Stimulated activated CD4-positive, alpha-beta T cell treated with anti-CD3 and anti-CD28 coated beads, Interleukin-2, amount 100 ng/mL, for 24 hours (primary cell): ENCODE data around the gene C11orf91.
"Not testable (repeated sequence)": the region's sequence is repeated elsewhere in the genome, so short reads cannot be mapped to it uniquely, and the experiment has no call there.

Experiments used
- DNase-seq, 2 donors: peaks; one replicate each; pipeline ENCODE4 v3.0.0-alpha.2; 2020

Gene C11orf91

DNA sequence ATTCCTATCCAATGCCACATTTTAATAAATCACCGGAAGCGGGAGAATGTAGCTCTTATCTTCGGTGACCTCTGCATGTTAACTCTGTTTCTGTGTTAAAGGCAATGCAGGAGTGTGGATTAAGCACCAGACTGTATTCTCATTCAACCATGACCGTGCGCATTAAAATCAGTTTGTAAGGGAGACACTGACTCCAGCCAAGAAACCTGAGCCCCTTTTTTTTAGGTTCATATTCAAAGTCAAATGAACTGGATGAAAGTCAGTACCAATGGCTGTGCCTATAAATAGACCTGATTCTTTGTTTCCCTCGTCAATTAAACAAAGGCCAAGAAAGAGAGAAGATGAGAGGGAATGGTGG is 32.2 kb downstream of the C11orf91 start:
- no peak for DNase-seq

DNA sequence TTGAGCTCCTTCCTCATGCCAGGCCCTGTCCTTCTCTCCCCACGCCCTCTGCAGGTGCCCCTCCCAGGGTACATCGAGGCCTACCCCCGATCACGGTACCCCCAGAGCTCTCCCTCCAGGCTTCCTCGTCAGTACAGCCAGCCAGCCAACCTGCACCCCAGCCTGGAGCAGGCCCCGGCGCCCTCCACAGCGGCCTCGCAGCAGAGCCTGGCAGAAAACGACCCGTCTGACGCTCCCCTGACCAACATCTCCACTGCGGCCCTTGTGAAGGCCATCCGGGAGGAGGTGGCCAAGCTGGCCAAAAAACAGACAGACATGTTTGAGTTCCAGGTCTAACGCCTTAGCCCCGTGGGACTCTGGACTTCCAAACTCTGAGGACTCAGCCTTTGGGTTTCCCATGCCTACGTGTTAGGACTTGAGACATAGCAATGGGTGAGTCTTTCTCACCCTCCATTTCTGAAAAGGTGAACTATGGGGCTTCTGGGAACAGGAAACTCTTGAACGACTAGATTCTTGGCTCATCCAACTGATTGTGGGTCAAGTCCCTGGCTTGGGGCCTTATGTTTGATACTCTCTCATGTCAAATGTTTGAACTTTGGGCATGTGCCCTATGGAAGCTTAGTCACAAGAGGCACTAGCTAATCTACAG is 32.7 kb downstream of the C11orf91 start:
- no peak for DNase-seq

DNA sequence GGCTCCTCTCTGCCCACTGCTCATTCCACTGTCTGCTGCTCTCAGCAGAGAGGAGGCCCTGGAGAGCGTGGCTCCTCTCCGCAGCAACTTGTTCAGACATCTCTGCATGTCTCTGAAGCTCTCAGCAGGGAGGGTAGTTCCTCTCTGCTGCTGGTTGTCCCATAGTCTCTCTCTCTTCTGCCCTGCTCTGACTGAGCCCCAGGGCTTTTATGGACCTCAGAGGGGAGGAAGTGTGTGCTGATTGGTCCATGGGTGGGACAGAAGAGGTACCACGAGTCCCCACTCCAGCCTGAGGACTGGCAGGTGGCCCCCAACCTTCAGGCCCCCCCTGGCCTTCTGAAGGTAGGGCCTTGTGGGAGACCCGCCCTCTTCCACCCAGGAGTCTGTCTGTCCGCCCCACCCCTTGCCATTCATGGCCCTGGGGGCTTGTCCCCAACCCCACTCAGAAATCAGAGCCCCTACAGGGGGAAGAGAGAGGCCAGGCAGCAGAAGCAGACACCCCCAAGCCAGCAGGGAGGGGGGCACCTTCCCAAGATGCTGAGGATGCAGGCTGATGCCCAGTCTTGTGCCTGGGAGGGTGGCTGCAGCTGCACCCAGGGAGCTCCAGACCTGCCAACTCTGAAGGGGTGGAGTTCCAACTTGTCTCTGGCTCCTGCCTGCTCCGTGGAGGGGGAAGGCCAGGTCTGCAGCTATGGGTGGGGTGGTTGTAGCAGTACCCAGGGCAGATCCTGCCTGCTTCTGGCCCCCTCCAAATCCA is 35.1 kb downstream of the C11orf91 start:
- no peak for DNase-seq

DNA sequence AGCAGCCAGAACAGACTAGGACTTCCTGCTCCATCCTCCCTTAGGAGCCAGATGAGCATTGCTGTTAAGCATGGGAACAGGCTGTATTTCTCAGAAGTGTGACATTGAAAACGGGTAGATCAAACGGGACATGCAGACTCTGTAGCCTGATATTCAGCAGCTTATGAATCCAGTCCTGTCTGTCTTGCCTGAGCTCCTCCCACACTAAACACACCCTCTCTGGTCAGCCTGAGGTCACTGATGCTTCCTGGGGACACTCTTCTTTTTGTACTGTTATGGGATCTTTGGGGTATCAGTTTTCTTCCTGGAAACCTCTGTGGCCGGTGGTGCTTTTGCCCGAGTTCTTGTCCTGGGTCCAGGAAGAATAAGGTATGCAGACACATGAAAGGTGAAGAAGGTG is 35.8 kb downstream of the C11orf91 start:
- DNase-seq: no peak

GRCh38 chr11:33664166-33664565 is 36.5 kb downstream of the C11orf91 start:
- no peak for DNase-seq

- DNase-seq: no peak
Measured at GRCh38 chr11:33663121-33663520, 37.5 kb downstream of the C11orf91 start.

- not testable (repeated sequence) for DNase-seq
Measured at GRCh38 chr11:33661526-33661925, 39.1 kb downstream of the C11orf91 start.

GRCh38 chr11:33660962-33661361 is 39.7 kb downstream of the C11orf91 start:
- no peak for DNase-seq

- DNase-seq: no peak
Measured at GRCh38 chr11:33659370-33660139, 41.1 kb downstream of the C11orf91 start.

DNA sequence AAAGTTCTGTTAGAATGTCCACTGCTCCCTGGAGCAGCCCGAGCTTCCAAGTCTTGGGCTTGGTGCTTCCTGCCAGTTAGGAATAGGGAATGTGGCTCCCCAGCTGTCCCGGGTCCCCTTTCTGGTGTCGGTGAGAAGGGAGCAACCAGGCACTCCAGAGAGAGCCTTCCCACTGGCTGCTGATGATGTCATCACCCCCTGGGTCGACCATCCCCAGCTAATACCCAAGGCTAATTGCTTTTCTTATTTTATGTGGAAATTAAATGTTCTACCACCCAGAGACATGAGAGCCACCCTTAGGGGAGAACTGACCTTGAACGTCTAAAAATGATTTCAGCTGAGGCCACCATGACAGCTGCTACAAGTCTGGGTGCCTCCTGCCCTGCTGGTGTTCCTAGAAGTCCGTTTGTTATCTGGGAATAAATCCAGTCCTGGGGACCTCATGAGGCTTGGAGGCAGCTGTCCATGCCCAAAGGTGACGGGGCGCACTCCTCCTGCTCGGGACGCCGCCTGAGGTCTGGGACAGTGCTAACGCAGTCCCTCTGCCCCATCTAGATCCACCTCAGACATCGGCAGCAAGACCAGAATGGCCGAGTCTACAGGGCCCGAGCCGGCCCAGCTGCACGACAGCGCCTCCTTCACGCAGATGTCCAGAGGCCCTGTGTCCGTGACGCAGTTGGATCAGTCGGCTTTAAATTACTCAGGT is 42.3 kb downstream of the C11orf91 start:
- no peak for DNase-seq

DNA sequence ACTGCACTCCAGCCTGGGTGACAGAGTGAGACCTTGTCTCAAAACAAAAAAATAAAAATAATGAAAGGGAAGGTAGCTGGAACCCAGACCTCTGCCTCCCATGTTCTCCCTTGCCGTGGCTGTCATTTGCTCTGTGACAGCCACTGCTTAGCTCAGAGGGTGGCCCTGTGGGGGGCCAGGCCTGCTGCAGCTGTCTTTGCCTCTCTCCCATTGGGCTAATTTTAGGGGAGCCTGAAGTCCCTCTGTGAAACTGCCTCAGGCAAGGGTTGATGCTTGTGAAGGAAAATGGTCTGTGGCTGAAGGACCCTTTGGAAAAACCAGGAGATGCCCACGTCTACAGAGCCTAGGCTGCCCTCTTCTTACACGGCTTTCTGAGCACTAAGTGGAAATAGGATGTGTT is 42.9 kb downstream of the C11orf91 start:
- no peak for DNase-seq

- DNase-seq: no peak
Measured at GRCh38 chr11:33656768-33657167, 43.9 kb downstream of the C11orf91 start.

GRCh38 chr11:33655842-33656600 is 44.6 kb downstream of the C11orf91 start:
- no peak for DNase-seq

DNA sequence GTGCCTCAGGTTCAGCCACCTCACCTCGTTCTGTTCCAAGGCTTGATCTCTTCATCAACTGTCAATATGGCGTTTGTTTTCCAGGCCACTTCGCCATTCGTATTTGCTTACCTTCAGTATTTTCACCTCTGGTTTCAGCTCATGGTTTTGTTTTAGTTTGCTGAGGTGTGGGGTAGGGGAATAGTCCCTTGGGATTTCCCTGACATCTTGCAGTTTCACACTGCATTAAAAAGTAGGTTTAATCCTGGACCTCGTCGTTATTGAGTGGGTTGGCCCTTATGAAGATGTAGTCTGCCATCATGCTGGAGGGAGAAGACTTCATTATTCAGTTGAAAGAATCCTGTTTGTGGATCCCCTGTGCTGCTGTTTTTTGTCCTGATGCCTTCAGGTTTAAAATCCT is 46.0 kb downstream of the C11orf91 start:
- DNase-seq: no peak

DNA sequence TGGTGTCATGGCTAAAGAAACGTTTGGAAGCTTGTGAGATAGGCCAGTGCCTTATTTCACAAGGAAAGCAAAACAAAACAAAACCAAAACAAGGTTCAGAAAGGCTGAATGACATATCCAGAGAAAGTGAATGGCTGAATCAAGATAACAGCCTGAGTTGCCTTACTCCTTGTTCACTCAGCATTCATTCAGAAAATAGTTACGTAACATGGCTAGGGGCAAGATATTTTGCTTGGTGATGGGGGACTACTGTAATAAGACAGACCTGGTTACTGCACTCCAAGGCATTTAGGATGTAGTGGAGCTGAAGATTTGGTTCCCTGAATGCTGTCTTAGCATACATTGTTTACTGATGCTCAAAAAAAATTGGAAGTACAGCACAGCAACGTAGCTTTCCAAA is 47.7 kb downstream of the C11orf91 start:
- no peak for DNase-seq

DNA sequence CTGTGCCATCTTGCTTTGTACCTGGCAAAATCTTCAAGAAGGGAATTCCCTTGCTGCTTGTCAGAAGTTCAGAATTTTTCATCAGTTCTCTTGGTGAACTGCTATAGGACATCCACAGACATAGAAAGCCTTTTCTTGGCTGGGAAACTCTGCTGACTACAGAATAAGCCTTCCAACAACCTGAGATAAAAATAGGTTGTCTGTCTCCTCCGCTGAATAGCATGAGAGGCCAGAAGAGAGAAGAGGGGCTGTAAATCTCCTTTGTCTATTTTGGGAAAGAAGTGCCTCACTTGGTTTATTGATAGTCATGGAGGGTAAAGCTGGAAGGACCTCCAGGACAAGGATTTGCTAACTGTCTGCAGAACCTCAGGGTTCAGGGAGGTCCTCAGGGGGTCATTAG is 48.2 kb downstream of the C11orf91 start:
- no peak for DNase-seq

DNA sequence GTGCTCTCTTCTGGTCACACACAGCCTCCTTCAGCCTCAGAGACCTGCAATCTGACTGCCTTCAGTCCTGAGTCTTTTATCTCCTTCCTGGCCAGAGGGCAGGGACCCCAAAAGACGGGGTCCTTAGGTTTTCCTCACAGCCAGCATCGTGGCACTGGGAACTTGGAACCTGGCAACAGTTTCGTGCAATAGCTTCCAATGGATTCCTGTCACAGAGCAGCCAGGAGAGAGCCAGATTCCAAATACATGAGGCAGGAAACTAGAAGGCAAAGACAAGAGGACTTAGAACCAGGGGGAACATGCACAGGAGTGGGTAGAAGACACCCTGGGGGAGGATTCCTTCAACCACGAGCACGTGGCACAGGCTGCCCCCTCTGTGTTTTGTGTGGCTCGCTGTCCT is 48.6 kb downstream of the C11orf91 start:
- DNase-seq: no peak

DNA sequence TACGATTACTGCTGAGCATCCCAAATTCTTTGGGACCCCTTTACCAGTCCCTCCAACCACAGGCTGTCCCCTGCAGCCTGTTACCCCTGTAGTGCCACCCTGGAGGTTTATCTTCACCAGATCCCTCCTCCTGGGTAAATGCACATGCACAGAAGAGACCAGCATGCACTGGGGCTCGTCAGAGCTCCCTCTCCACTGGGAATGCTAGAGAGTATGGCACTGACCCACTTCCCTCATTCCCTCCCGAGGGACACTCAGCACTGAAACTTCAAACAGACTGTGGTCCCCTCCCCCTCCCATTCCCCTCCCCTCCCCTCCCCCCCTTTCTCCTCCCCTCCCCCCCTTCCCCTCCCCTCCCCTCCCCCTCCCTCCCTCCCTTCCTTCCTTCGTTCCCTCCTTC is 49.1 kb downstream of the C11orf91 start:
- no peak for DNase-seq

- no peak for DNase-seq
Measured at GRCh38 chr11:33649944-33650343, 50.7 kb downstream of the C11orf91 start.
